HCT116 (cell line): ENCODE data around the gene NPHS1. TPM values are rescaled to one million over a fixed set of nuclear protein-coding genes. Genes with fewer than 3 reads are reported as not detected.

ENCODE experiments used
- ATAC-seq: fragments of 200-7000 bp; cut with Tn5 transposase; 2 replicates; pipeline ENCODE4 v1.9.1; 2020; ENCODE audit warnings: mild to moderate bottlenecking, moderate library complexity
- BruUV-seq: library from RNA; stranded (reverse); fragments of 400-500 nt; replicated peaks from 2 replicates; lab custom pipeline; 2021; lab: Mats Ljungman, UMichigan
- CTCF ChIA-PET: fragments of 300-600 bp; sonication (Branson Sonifier 250); formaldehyde crosslinking; loops from one replicate; lab custom pipeline; 2021; ENCODE audit warnings: antibody characterized with exemption; lab: Charles Lee
- POLR2A ChIA-PET: fragments of 300-600, 350-600 bp; sonication (Branson Sonifier 250); formaldehyde crosslinking; loops from one replicate; lab custom pipeline; 2021; ENCODE audit warnings: antibody characterized with exemption; lab: Charles Lee
- RAD21 ChIA-PET, 2 experiments: fragments of 300-600 bp; sonication (Branson Sonifier 250); formaldehyde crosslinking; loops; one replicate each; lab custom pipeline; 2023; ENCODE audit warnings: low total read pairs in 2 of 2; ENCODE audit not compliant: uncharacterized antibody in 2 of 2, unreplicated experiment in 2 of 2, low non-redundant PET in 1 of 2; lab: Charles Lee
- DNase-seq: peaks from one replicate; pipeline ENCODE4 v3.0.0-alpha.2; 2010; ENCODE audit warnings: low read depth, low spot score
- H2AFZ ChIP-seq: fragments of 200-600 bp; shearing (Covaris generic), sonication (generic); 2 replicates; pipeline ENCODE4 v1.6.1; 2017; ENCODE audit warnings: low read depth, mixed run types, mixed read lengths, antibody characterized with exemption, low read length; ENCODE audit not compliant: poor library complexity, severe bottlenecking
- H3K27ac ChIP-seq: 2 replicates; pipeline ENCODE4 v1.5.1; 2012; ENCODE audit warnings: low read depth, low read length
- H3K27me3 ChIP-seq: fragments of 200-600 bp; sonication (generic); 2 replicates; pipeline ENCODE4 v1.6.1; 2016; ENCODE audit warnings: mixed run types, low read length, mixed read lengths; ENCODE audit not compliant: insufficient read depth
- H3K36me3 ChIP-seq, 2 experiments: fragments of 200-500 bp in 1 of 2; fragments of 200-600 bp in 1 of 2; sonication (Bioruptor generic) in 1 of 2; sonication (generic) in 1 of 2; 2 replicates each; pipeline versions ENCODE4 v1.5.1 to v1.6.1; 2014 to 2016; ENCODE audit warnings: low read length in 2 of 2, inconsistent platforms in 1 of 2, mixed read lengths in 1 of 2, mixed run types in 1 of 2; ENCODE audit not compliant: insufficient read depth in 2 of 2, control insufficient read depth in 1 of 2
- H3K4me1 ChIP-seq, 2 experiments: fragments of 200-600 bp in 1 of 2; sonication (generic) in 1 of 2; 2 replicates each; pipeline versions ENCODE4 v1.5.1 to v1.6.1; 2012 to 2017; ENCODE audit warnings: low read length in 2 of 2, inconsistent platforms in 1 of 2, mild to moderate bottlenecking in 1 of 2, mixed read lengths in 1 of 2, mixed run types in 1 of 2, moderate library complexity in 1 of 2; ENCODE audit not compliant: insufficient read depth in 2 of 2, control insufficient read depth in 1 of 2
- H3K4me2 ChIP-seq: fragments of 200-600 bp; sonication (generic); 2 replicates; pipeline ENCODE4 v1.6.1; 2017; ENCODE audit warnings: mixed run types, low read length, mixed read lengths
- H3K4me3 ChIP-seq, 2 experiments: fragments of 200-600 bp in 1 of 2; sonication (generic) in 1 of 2; replicated peaks in 1 of 2; 2 replicates each; pipeline ENCODE4 v1.5.1; 2011 to 2016; ENCODE audit warnings: low read length in 2 of 2, control low read depth in 1 of 2, low read depth in 1 of 2, mild to moderate bottlenecking in 1 of 2, mixed read lengths in 1 of 2, mixed run types in 1 of 2
- H3K79me2 ChIP-seq: fragments of 200-600 bp; sonication (generic); 2 replicates; pipeline ENCODE4 v1.6.1; 2017; ENCODE audit warnings: mild to moderate bottlenecking, mixed run types, low read length, moderate library complexity, mixed read lengths; ENCODE audit not compliant: insufficient read depth
- H3K9ac ChIP-seq: fragments of 200-600 bp; sonication (generic); 2 replicates; pipeline ENCODE4 v1.6.1; 2016; ENCODE audit warnings: low read length, mixed read lengths
- H3K9me2 ChIP-seq: fragments of 200-600 bp; sonication (generic), shearing (Covaris generic); 2 replicates; pipeline ENCODE4 v1.6.1; 2017; ENCODE audit warnings: mixed run types, mild to moderate bottlenecking, moderate library complexity; ENCODE audit not compliant: insufficient read depth
- H3K9me3 ChIP-seq, 2 experiments: fragments of 200-500 bp in 1 of 2; fragments of 200-600 bp in 1 of 2; sonication (Bioruptor generic) in 1 of 2; sonication (generic) in 1 of 2; 2 replicates each; pipeline ENCODE4 v1.6.1; 2014 to 2017; ENCODE audit warnings: low read length in 2 of 2, mixed read lengths in 2 of 2, inconsistent platforms in 1 of 2, low read depth in 1 of 2, mild to moderate bottlenecking in 1 of 2, mixed run types in 1 of 2, moderate library complexity in 1 of 2; ENCODE audit not compliant: control insufficient read depth in 1 of 2, insufficient read depth in 1 of 2
- H4K20me1 ChIP-seq: fragments of 200-600 bp; sonication (generic), shearing (Covaris generic); 2 replicates; pipeline ENCODE4 v1.6.1; 2017; ENCODE audit warnings: mixed run types, mild to moderate bottlenecking, moderate library complexity; ENCODE audit not compliant: insufficient read depth
- CBX3 ChIP-seq: IDR thresholded peaks from 2 replicates; pipeline ENCODE4 v1.6.1; 2012; ENCODE audit warnings: low read depth
- CEBPB ChIP-seq: IDR thresholded peaks from 2 replicates; pipeline ENCODE4 v1.6.1; 2012; ENCODE audit warnings: low read depth
- EGR1 ChIP-seq: IDR thresholded peaks from 2 replicates; pipeline ENCODE4 v1.6.1; 2012; ENCODE audit warnings: low read depth
- POLR2AphosphoS5 ChIP-seq: IDR thresholded peaks from 2 replicates; pipeline ENCODE4 v1.6.1; 2011; ENCODE audit warnings: mild to moderate bottlenecking, low read depth, low read length, moderate library complexity
- REST ChIP-seq: IDR thresholded peaks from 2 replicates; pipeline ENCODE4 v1.6.1; 2012; ENCODE audit warnings: low read depth
- ZFX ChIP-seq: fragments of 450-650 bp; IDR thresholded peaks from 2 replicates; pipeline ENCODE4 v1.6.1; 2017
- intact Hi-C: fragments of 100-400 bp; cut with micrococcal nuclease; formaldehyde crosslinking; loops from 2 replicates; pipeline ENCODE4 v1.10.0; 2022
- total RNA-seq: library from RNA; stranded (reverse); gene quantifications from one replicate; pipeline ENCODE4 v1.2.1, GENCODE V29; 2021; ENCODE audit not compliant: unreplicated experiment
- TF ChIP-seq, protein P1 (sequence below): IDR thresholded peaks from 2 replicates; pipeline ENCODE4 v1.6.1; 2012

Gene NPHS1
- total RNA-seq, 1 experiment from 2014 or later, result 0.57 TPM

DNA sequence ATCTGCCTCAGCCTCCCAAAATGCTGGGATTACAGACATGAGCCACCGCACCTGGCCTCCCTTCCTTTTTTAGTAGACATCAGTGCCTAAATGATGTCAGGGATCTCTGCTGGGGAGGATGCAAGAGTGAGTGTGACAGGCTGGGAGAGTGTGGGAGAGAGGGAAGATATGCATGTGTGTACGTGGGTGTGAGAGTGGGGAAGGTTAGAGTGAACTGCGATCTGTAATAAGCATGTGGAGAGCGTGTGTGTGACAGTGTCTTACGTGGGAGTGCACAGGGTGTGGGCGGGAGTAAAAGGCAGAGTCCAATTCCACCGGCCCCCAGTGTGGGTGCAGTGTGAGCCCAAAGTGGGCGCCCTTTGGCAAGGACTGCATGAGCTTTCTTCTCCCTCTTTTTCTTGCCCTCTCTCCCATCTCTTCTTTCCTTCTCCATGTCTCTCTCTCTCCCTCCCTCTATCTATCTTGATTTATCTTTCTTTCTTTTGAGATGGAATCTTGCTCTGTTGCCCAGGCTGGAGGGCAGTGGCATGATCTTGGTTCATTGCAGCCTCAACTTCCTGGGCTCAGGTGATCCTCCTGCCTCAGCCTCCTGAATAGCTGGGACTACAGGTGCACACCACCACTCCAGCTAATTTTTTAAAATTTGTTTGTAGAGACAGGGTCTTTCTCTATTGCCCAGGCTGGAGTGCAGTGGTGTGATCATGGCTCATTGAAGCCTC is 893 bp upstream of the NPHS1 start:
- Histone ChIP-seq H3K27me3 (no peaks in the 10 kb centered on the region), H3K79me2 (no peaks in the 10 kb centered on the region), H3K36me3 (no peaks in the 10 kb centered on the region), H3K9me3 (no peaks in the 10 kb centered on the region), H3K4me2 (no peak overlapping the region), H3K27ac (no peak overlapping the region), H3K9ac (no peak overlapping the region), H3K4me1 (0 out of 4 replicates have a peak, but pooled peaks cover 0 to 2% of the 10 kb centered on the region in 2 experiments), H3K9me2 (no peaks in the 10 kb centered on the region), H2AFZ (no peak overlapping the region), H3K4me3 (no peak overlapping the region), H4K20me1 (no peaks in the 10 kb centered on the region)
- TF ChIP-seq REST (no peak), ZFX (no peak), CEBPB (no peak), EGR1 (no peak), POLR2AphosphoS5 (no peak), CBX3 (no peak)
- TF ChIP-seq, protein P1, sequence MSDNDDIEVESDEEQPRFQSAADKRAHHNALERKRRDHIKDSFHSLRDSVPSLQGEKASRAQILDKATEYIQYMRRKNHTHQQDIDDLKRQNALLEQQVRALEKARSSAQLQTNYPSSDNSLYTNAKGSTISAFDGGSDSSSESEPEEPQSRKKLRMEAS, result no peak
- ChIA-PET POLR2A (no interaction called here), CTCF (no interaction called here), RAD21 (no interaction called here)
- intact Hi-C loops, result no loop called here
- DNase-seq (no peak), ATAC-seq (no peak)
- no TSS peak for BruUV-seq
